Right lobe of liver (tissue), 6 donors: ENCODE results near the gene GAGE12J. TPM values are rescaled to one million over a fixed set of nuclear protein-coding genes. Genes with fewer than 3 reads are reported as not detected.

Experiments
- ATAC-seq, 4 donors: fragments of 200-7000 bp; cut with Tn5 transposase; one replicate each; pipeline ENCODE4 v1.9.1; 2020; ENCODE audit warnings: mild to moderate bottlenecking in 4 of 4, moderate library complexity in 4 of 4
- DNase-seq, 3 donors: peaks; one replicate each; pipeline ENCODE4 v3.0.0-alpha.2; 2020
- H3K27ac ChIP-seq, 3 donors: fragments of 200-600 bp; one replicate each; pipeline ENCODE4 v1.8.0; 2022
- H3K27me3 ChIP-seq, 2 donors: fragments of 200-600 bp; one replicate each; pipeline ENCODE4 v1.8.0; 2022
- H3K36me3 ChIP-seq, 4 donors: fragments of 200-600 bp; sonication (generic) in 1 of 4; one replicate each; pipeline versions ENCODE4 v1.5.1 to v1.8.0; 2017 to 2022; ENCODE audit warnings: control low read depth in 1 of 4
- H3K4me1 ChIP-seq, 4 donors: fragments of 200-600 bp; sonication (generic) in 1 of 4; one replicate each; pipeline versions ENCODE4 v1.5.1 to v1.8.0; 2017 to 2022; ENCODE audit warnings: control low read depth in 1 of 4
- H3K4me3 ChIP-seq, 3 donors: fragments of 200-600 bp; one replicate each; pipeline ENCODE4 v1.8.0; 2022
- H3K9me3 ChIP-seq, 4 donors: fragments of 200-600 bp; sonication (generic) in 1 of 4; one replicate each; pipeline versions ENCODE4 v1.5.1 to v1.8.0; 2017 to 2022; ENCODE audit warnings: control low read depth in 1 of 4
- POLR2A ChIP-seq: fragments of 450-650 bp; IDR thresholded peaks from one replicate; pipeline ENCODE4 v1.6.1; 2017; ENCODE audit warnings: antibody characterized with exemption, mild to moderate bottlenecking
- WGBS: methylation state at CpG from one replicate; pipeline ENCODE4 v1.1.6; 2018; ENCODE audit warnings: low coverage, low lambda C conversion rate; ENCODE audit not compliant: insufficient coverage; ENCODE audit errors: missing lambda C conversion rate; 5-methylcytosine and 5-hydroxymethylcytosine counted together
- intact Hi-C, 2 donors: fragments of 100-400 bp; cut with DNase I; formaldehyde crosslinking; loops; one replicate each; pipeline versions ENCODE4 v1.11.2 to v1.14.1; 2022
- total RNA-seq, 6 experiments: library from RNA; depleted of rRNA in 2 of 6; stranded (reverse); fragments of >200 nt in 2 of 6; fragmentation: NEBNext Ultra II Directional in 3 of 6; extraction: Animal tissue kit (Norgen Biotek cat#: 25700) in 3 of 6; gene quantifications; one replicate each; pipeline versions ENCODE4 v1.1.0 to v1.2.4, GENCODE V29; 2016 to 2023
- TF ChIP-seq, protein P1 (sequence below), 4 donors: fragments of 200-600 bp in 3 of 4; fragments of 450-650 bp in 1 of 4; IDR thresholded peaks; one replicate each; pipeline versions ENCODE4 v1.5.1 to v1.8.0; 2016 to 2022; ENCODE audit warnings: antibody characterized with exemption in 4 of 4, mild to moderate bottlenecking in 2 of 4
- donor health status: DM: no; HTN: yes; CAD: no.
- donor health status: DM: no; HTN: no; CAD: no.
- donor health status: DM: no; HTN: no; CAD: no.
- donor health status: DM: no; HTN: yes; CAD: no.
- donor health status: DM: no; HTN: yes; CAD: no.

The GAGE12J gene
- total RNA-seq, 6 experiments from 2014 or later, result not detected

DNA sequence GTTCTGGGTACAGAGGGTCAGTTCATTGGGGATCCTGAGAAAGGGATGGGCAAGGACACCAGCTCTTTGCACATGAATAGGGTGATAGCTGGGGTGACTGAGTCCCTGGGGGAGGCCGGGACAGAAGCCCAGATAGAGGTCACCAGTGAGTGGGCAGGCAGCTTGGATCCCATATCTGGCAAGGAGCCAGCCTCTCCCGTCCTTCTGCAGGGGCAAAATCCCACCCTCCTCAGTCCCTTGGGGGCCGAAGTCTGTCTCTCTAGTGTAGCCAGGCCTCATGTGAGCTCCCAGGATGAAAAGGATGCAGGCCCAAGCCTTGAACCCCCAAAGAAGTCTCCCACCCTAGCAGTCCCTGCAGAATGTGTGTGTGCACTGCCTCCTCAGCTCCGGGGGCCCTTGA is 35.3 kb upstream of the GAGE12J start:
- no peaks in the 10 kb centered on the region for H3K9me3 ChIP-seq
- intact Hi-C loops, result no loop called here
- H3K27me3 ChIP-seq, result no peaks in the 10 kb centered on the region
- no peak for TF ChIP-seq POLR2A
- TF ChIP-seq, protein P1, sequence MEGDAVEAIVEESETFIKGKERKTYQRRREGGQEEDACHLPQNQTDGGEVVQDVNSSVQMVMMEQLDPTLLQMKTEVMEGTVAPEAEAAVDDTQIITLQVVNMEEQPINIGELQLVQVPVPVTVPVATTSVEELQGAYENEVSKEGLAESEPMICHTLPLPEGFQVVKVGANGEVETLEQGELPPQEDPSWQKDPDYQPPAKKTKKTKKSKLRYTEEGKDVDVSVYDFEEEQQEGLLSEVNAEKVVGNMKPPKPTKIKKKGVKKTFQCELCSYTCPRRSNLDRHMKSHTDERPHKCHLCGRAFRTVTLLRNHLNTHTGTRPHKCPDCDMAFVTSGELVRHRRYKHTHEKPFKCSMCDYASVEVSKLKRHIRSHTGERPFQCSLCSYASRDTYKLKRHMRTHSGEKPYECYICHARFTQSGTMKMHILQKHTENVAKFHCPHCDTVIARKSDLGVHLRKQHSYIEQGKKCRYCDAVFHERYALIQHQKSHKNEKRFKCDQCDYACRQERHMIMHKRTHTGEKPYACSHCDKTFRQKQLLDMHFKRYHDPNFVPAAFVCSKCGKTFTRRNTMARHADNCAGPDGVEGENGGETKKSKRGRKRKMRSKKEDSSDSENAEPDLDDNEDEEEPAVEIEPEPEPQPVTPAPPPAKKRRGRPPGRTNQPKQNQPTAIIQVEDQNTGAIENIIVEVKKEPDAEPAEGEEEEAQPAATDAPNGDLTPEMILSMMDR (IDR thresholded peaks at IDR 0.05), result no peak
- H3K4me1 ChIP-seq, result no peaks in the 10 kb centered on the region
- H3K27ac ChIP-seq, result no peak overlapping the region
- no peak for DNase-seq
- no peak overlapping the region for H3K4me3 ChIP-seq
- peak in 1 of 4 donors; percentile 19 for ATAC-seq
- H3K36me3 ChIP-seq, result no peaks in the 10 kb centered on the region
- WGBS, result no CpG with 5 or more reads among the region's 4 CpGs

DNA sequence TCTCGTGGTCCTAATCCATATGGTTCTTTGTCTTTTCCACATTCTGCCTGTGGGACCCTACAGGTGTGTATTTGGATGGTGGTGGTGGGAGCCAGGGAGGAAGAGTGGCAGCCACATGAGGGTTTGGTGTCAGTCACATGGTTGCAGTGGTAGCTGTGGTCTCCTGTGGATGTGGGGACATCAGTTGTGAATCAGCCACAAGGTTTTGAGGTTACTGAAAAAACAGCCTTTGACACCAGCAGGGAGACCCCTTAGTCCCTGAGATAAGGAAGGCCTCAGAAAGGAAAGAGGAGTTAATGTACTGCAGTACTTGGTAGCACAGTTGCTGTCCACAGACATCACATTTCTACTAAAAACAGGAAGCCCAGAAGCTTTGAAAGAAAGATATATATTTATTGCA is 34.2 kb upstream of the GAGE12J start:
- H3K4me3 ChIP-seq, result no peak overlapping the region
- ATAC-seq (no peak), DNase-seq (no peak)
- no peaks in the 10 kb centered on the region for H3K9me3 ChIP-seq
- H3K27me3 ChIP-seq, result no peaks in the 10 kb centered on the region
- H3K27ac ChIP-seq, result no peak overlapping the region
- intact Hi-C loops, result no loop called here
- H3K4me1 ChIP-seq, result no peaks in the 10 kb centered on the region
- 80% methylated on average over 1 of the region's 1 CpG for WGBS
- TF ChIP-seq, protein P1 (IDR thresholded peaks at IDR 0.05), result no peak
- TF ChIP-seq POLR2A, result no peak
- H3K36me3 ChIP-seq, result no peaks in the 10 kb centered on the region

DNA sequence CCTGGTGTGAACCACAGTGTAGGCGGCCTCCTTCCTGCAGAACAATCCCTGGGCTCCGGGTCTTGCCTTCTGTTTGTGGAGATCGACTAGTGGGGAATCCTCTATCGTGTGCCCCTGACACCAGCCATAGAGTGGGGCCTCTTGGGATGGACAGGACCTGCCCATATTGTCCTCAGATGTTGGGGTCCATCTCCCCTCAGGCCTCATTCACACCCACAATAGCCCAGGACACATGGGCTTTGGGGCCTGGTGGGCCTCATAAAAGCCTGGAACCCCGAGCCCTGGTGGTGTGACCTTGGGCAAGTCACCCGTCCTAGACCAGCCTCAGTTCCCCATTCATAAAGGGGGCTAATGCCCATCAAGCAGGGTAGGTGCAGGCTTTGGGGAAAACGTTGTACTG is 31.6 kb upstream of the GAGE12J start:
- H3K9me3 ChIP-seq, result no peaks in the 10 kb centered on the region
- no peaks in the 10 kb centered on the region for H3K4me1 ChIP-seq
- intact Hi-C loops, result no loop called here
- WGBS, result 45% methylated on average over 4 of the region's 7 CpGs
- ATAC-seq (no peak), DNase-seq (no peak)
- H3K27me3 ChIP-seq, result no peaks in the 10 kb centered on the region
- H3K27ac ChIP-seq, result no peak overlapping the region
- no peaks in the 10 kb centered on the region for H3K36me3 ChIP-seq
- no peak for TF ChIP-seq POLR2A
- TF ChIP-seq, protein P1 (IDR thresholded peaks at IDR 0.05), result no peak
- no peak overlapping the region for H3K4me3 ChIP-seq

DNA sequence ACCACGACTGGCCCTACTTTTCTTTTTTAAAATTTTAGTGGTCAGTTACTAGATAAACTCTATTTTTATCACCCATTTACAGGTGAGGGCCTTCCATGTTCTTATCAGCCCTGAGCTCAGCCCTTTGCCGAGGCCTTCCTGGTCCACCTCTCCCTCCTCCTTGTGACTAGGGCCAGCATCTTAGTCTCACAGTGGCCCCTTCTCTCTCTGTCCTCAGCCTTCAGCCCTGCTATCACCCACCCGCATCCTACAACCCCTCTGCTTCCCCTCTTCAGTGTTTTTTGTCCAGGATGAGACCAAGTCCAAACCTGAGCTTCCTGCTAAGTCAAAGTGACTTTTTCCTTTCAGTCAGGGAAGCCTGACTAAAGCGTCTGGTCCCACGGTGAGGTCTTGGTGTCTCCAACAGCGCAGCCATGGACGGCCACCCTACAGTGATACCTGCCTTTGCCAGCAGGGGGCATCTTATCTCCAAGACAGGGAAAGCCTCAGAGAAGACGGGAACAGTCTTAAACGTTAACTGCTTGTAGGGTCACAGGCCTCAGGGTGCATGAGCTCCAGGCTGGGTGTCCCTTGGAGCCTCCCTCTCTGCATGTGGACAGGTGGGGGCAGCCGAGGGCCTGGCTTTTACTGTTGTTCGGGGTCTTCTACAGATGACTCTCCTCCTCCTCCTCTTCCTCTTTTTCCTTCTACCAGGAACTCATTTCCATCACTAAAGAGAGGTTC is 30.1 kb upstream of the GAGE12J start:
- Histone ChIP-seq H3K9me3 (no peaks in the 10 kb centered on the region), H3K36me3 (no peaks in the 10 kb centered on the region), H3K27me3 (no peaks in the 10 kb centered on the region), H3K4me3 (no peak overlapping the region), H3K27ac (no peak overlapping the region), H3K4me1 (no peaks in the 10 kb centered on the region)
- intact Hi-C loops, result no loop called here
- peak; percentile 64 to 82 (median 78) for ATAC-seq
- no peak for TF ChIP-seq POLR2A
- TF ChIP-seq, protein P1 (IDR thresholded peaks at IDR 0.05), result peak; percentile 56 to 68 (median 64)
- peak; percentile 47 to 61 (median 50) for DNase-seq
- WGBS, result 28% methylated on average over 9 of the region's 11 CpGs
